GM18526 (cell line): Measurements from ENCODE around the gene OPCML.

Source experiments
- POLR2A ChIP-seq: IDR thresholded peaks from 3 replicates; pipeline ENCODE4 v1.6.1; 2011; ENCODE audit not compliant: insufficient read length; ENCODE audit errors: extremely low read depth

The OPCML gene

DNA sequence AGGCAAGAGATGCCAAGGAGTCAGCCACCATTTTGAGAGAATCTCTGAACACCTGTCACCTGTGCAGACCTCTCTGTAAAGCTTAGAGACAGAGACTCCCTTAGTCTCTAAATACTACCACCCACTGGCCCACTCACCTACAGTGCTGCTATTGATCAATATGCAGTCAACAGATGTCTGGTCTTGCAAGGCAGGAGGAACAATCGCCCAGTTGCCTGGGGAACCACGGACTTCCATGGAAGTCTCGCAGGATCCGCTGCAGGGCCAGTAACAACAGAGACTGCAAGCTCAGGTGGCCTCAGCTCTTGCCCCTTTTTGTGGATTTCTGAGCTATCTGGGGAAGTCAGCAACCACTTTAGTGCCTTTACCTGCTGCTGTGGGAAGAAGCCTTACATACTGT lies 195.1 kb downstream of the OPCML start:
- no peak for TF ChIP-seq POLR2A

DNA sequence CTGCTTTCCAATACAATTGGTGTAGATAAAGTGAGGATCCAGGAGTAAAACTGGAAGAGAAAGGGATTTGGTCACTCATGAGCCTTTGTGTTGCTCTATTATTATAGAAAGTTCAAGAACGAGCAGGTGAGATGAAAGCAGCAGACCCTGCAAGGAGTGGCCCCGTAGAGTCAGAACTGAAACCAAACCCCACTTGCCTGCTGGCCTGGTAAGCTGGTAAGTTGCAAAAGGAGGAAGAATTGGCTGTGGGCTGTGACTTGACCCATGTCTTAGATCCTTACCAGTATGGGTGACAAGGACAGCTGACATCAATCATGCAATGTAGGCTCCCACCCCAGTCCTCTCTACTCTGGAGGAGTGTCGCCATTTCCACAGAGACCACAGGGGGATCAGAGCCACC lies 201.3 kb downstream of the OPCML start:
- no peak for TF ChIP-seq POLR2A

DNA sequence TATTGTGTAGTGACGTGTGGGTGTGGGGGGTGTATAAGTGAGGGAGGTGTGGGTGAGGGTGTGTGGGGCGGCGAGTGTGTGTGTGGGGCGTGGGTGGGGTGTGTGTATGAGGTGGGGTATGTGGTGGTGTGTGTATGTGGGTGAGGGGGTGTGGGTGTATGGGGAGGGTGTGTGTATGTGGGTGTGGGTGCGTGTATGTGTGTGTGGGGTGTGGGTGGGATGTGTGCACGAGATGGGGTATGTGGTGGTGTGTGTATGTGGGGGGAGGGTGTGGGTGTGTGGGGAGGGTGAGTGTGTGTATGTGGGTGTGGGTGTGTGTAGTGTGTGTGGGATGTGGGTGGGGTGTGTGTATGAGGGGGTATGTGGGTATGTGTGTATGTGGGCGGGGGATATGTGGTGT lies 205.5 kb downstream of the OPCML start:
- no peak for TF ChIP-seq POLR2A

DNA sequence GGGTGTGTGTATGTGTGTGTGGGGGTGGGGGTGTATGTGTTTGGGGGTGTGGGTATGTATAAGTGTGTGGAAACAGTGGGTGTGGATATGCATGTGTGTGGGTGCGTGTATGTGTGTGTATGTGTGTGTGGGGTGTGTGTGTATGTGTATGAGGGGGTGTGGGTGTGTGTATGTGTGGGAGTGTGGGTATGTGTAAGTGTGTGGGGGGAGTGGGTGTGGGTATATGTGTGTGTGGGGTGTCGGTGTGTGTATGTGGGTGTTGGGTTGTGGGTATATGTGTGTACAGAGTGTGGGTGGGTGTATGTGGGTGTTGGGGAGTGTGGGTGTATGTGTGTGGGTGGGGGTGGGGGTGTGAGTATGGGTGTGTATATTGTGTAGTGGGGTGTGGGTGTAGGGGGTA lies 206.0 kb downstream of the OPCML start:
- no peak for TF ChIP-seq POLR2A

DNA sequence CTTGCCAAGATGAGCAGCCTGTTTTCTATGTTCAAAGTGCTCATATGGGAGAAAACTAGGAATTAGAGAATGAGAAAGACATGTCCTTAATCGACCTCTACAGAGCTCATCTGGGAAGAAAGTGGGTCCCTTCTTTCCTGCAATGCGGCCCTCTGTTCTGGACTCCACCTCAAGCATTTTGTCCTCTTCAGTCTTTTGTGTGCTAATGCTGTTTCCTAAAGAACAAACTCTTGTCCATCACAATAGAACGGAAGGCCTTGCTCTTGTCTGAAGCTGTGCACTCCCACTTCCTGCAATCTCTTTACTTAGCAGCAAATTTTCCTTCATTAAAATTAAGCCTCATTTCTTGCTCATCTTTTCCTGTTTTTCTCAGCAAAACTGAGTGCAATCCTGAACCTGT lies 206.6 kb downstream of the OPCML start:
- TF ChIP-seq POLR2A: no peak

DNA sequence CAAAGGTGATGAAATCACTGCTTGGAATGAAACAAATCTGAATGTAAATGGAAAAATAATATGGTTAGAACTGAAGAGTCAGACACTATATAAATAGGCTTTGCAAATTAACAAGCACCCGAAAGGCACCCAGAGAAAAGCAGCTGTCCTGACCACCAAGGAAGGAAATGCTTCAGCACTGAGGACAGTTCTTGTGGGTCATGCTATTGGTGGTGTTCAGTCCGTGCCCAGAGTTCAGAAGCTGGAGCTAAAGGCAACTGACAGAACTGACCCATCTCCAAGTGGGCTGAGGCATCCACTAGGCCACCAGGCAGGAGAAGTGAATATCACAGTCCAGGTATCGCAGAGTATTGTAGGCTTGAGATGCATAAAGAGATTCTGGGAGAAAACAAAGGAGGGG lies 208.9 kb downstream of the OPCML start:
- no peak for TF ChIP-seq POLR2A

DNA sequence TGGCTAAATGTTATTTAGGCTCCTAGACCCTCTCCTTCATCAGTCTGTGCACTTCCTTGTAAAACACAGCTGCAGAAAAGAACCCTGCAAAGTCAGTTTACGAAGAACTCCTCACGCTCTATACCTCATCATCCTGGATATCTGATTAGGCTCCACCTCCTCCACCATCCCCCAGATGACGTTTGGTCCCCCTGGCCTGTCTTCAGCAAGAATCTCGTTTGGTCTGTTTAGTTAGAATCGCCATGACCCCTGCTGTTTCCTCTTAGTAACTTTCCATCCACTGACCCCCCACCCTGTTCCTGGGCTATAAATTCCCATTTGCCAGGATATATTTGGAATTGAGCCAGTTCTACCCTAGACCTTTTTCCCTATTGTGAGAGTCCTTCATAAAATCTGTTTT lies 214.1 kb downstream of the OPCML start:
- TF ChIP-seq POLR2A: no peak

DNA sequence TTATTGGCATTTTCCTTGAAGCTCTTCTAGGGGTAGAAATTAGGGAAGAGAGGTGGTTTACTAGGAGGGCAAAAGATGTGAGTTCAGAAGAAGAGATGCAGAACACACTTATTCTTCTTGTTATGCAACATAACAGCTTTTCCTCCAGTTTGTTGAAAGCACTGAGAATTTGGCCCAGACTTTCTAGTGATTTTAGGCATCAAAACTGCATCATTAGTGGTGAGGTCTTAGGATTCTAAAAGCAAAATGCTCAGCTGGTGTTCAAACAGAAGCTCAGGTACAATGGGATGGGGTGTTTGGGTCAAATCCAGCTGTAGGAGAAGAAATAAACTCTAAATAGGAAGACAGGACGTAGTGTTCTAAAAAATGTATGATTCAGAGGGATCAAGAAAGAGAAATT lies 221.1 kb downstream of the OPCML start:
- no peak for TF ChIP-seq POLR2A

DNA sequence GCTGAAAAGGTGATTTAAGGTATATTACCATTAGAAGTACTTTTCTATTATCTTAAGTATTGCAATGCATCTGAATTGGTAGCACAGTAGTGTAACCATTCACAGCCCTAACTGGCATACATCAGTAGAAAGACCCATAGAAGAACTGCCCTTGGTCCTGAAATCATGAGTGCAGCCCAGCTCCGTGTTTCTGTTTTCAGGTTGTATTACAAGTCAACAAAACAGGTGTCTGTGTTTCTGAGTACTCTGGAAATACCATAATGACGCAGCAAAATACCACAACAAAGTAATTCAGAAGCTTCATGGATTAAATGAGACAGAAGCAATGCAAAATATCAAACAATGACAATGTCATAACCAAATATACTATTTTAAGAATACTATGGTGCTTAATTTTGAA lies 226.3 kb downstream of the OPCML start:
- TF ChIP-seq POLR2A: no peak

DNA sequence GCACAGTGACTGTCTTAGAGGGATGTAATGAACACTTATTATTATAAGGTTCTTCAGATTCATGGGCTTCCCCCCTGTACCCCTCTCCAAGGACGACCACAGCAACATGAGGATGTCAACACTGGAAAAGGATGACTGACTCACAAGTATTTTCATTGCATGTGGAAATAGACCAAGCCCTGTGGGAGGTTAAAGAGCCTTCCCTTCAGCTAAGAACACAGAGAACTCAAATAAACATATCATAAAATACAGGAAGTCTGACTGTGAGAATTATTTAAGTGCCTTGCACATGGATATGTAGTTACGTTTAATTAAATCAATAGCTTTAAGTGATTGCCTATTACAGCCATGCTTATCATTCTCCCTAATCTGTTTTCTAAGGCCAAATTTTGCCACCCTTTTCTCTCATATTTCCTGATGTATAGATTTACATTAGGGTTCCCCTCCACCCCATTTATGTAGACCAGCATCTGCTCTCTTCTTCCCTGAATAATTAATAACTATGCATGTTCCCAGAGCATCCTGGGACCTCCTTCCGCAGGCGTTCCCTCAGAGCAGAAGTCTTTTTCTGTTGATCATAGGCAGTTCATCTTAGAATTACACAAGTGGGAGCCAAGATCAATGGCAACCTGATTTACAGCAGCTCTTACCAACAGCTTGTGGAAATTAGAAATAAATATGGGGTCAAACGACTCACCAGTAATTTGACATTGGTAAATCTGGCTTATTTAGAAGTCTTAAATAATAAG lies 226.9 kb downstream of the OPCML start:
- TF ChIP-seq POLR2A: no peak

DNA sequence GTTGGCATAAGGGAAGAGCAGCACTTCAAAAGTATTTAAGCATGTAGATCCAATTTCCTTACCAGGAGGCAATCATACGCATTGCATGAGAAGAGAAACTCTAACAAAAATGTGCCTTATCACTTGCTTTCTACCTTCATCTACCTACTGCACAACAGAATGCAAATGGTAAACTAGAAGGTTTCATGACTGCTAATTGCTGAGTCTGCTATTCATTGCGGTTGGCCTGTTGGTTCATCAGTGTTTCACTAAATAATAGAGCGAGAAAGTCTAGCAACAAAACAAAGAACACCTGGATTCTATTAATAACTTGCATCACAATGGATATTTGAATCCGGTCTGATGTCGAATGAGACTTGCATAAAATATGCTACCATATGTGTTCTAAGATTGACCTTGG lies 229.0 kb downstream of the OPCML start:
- no peak for TF ChIP-seq POLR2A

DNA sequence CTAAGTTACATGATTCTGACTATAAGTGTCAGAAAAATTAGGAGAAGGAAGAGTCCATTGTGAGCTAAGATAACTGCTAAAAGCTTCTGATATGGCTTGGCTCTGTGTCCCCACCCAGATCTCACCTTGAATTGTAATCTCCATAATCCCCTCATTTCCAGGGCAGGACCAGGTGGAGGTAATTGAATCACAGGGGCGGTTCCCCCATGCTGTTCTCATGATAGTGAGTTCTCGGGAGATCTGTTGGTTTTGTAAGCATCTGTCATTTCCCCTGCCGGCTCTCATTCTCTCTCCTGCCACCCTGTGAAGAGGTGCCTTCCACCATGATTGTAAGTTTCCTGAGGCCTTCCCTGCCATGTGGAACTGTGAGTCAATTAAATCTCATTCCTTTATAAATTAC lies 230.2 kb downstream of the OPCML start:
- no peak for TF ChIP-seq POLR2A

DNA sequence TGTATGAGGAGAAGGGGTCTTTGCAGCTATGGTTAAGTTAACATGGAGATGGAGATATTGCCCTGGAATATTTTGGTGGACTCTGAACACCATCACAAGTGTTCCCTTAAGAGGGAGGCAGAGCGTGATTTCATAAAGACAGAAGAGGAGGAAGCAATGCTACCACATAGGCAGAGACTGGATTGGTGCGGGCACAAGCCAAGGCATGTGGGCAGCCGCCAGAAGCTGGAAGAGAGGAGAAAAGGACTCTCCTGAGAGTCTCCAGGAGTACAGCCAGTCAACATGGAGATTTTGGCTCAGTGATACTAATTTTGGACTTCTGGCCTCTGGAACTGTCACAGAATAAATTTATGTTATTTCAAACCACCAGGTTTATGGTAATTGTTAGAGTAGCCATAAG lies 231.6 kb downstream of the OPCML start:
- TF ChIP-seq POLR2A: no peak

DNA sequence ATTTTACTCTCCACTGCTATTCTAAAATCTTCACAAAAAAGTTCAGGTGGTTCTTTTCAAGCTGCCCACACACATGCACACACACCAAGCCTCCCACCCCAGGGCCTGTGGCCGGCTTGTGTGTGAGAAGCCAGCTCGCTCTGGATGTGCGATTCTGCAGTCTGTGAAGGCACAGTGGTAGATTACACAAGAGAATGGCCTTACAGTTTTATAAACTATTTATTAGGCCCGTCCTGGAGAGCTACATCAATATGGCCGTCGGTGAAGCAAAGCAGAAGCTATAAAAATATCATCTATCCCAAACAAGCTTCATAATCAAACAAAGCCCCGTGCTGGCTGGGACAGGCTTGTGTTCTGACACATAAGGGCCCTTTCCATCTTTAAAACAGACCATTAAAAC lies 240.5 kb downstream of the OPCML start:
- TF ChIP-seq POLR2A: no peak

DNA sequence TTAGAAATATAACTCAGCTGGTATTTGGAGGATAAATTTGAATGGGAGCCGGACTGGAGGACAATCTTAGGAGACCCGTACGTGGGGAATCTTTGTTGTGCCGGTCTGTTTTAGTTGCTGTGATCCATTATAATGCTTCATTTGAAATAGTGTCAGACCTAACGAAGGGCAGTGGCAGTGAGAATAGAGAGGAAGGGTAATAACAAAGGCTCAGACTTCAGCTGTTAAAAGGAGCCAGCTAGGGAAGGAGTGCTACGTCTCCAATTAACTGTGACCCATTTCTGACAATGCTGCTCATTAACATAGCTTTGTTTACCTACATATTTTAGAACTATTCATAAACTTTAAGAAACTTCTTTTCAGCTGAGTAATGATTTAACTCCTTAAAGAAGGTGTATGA lies 246.9 kb downstream of the OPCML start:
- no peak for TF ChIP-seq POLR2A

DNA sequence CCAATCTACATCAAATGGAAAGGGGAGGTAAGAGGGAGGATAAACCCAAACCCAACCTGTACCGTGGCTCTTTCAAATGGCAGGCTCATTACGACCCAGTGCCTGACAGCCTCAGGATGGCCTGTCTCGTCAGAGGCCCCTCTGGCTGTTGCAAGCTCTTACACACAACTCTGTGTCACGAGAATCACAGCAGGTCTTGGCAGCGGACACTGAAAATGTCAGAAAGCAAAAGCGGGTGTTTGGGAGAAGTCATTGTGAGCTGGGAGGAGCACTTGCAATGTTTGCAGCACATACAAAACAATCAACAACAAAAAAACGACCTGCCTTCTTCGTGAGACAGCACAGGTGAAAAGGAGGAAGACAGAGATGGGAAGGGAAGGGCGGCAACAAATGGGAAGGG lies 248.1 kb downstream of the OPCML start:
- no peak for TF ChIP-seq POLR2A

DNA sequence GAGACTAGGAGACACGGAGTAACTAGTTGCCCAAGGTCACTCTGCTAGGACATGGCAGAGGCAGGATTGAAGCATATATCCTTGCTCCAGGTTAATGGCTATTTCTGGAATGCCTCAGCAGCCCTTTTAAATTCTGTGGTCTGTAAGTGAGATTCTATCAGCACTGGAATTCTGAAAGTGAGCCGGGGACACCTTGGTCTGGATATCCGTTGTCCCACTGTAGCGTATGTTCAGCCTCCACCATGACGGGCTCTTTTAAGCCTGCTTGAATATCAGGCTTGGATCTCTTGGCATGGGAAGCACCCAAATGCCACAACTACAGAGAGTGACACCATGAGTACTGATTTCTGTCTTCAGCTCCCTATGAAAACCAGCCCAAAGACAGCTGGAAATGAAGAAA lies 254.4 kb downstream of the OPCML start:
- no peak for TF ChIP-seq POLR2A
